Measurements from ENCODE around the gene RBMX.

DNA sequence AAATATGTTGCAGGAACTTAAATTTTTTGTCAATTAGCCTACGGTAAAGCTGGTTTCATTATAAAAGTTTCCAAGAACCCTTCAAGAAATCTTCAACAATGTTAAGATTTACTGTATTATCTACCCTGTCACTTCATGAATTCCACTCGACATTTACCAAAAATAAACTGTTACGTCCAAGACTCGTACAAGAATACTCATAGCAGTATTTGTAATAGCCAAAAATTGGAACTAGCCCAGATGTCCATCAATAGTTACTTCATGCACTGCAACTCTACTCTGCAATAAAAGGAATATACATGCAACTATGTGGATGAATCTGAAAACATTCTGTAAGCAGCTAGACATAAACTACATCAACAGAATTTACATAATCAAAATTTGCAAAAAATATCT, 13.4 kb downstream of the RBMX start:
- no peak for TF ChIP-seq POLR2A (IDR thresholded peaks at IDR 0.05; ENCODE audit: low read depth, low read length)
- no peak for TF ChIP-seq POLR2AphosphoS5 (IDR thresholded peaks at IDR 0.05; ENCODE audit: low read depth, low read length)
- no peak for TF ChIP-seq SPI1 (IDR thresholded peaks at IDR 0.05; ENCODE audit: low read depth, low read length)
- no peak for TF ChIP-seq TAF1 (IDR thresholded peaks at IDR 0.05; ENCODE audit: low read depth, low read length)
- no peak for TF ChIP-seq POU2F2 (IDR thresholded peaks at IDR 0.05; ENCODE audit: low read depth, low read length)

Measured in GM12891 (cell line).